Tibial artery (tissue), 4 donors: Measurements from ENCODE around the gene ELP4.
A peak's percentile ranks its signal among the peaks of the same experiment; 100 is the strongest.
"Not testable (repeated sequence)": the region's sequence is repeated elsewhere in the genome, so short reads cannot be mapped to it uniquely, and the experiment has no call there.

Experiments used
- DNase-seq, 2 donors: peaks; one replicate each; pipeline ENCODE4 v3.0.0-alpha.2; 2019
- H3K27ac ChIP-seq, 2 donors: fragments of 200-600 bp; sonication (generic) in 1 of 2; 1 replicate in 1 of 2; 2 replicates in 1 of 2; pipeline ENCODE4 v1.5.1; 2018 to 2019; ENCODE audit warnings: mild to moderate bottlenecking in 1 of 2
- H3K27me3 ChIP-seq, 2 donors: fragments of 200-600 bp; sonication (generic) in 1 of 2; one replicate each; pipeline versions ENCODE4 v1.5.1 to v1.6.0; 2016 to 2019
- H3K36me3 ChIP-seq, 3 donors: fragments of 200-600 bp; sonication (generic) in 2 of 3; one replicate each; pipeline ENCODE4 v1.5.1; 2016 to 2019; ENCODE audit warnings: mild to moderate bottlenecking in 2 of 3
- H3K4me1 ChIP-seq, 4 donors: fragments of 200-600 bp; sonication (generic) in 2 of 4; 1 replicate in 3 of 4; 2 replicates in 1 of 4; pipeline ENCODE4 v1.5.1; 2016 to 2019
- H3K4me3 ChIP-seq, 2 donors: fragments of 200-600 bp; sonication (generic) in 1 of 2; 1 replicate in 1 of 2; 2 replicates in 1 of 2; pipeline ENCODE4 v1.5.1; 2018 to 2019; ENCODE audit warnings: mild to moderate bottlenecking in 2 of 2
- H3K9me3 ChIP-seq, 3 donors: fragments of 200-600 bp; sonication (generic) in 1 of 3; one replicate each; pipeline ENCODE4 v1.5.1; 2016 to 2019
- intact Hi-C: fragments of 100-400 bp; cut with DNase I; formaldehyde crosslinking; loops from one replicate; pipeline ENCODE4 v1.15.0; 2023; ENCODE audit warnings: low total_unique reads
- TF ChIP-seq, protein P1 (sequence below), 2 experiments: fragments of 200-600 bp in 1 of 2; fragments of 450-650 bp in 1 of 2; IDR thresholded peaks; one replicate each; pipeline ENCODE4 v1.5.1; 2017 to 2019; ENCODE audit warnings: antibody characterized with exemption in 2 of 2, mild to moderate bottlenecking in 1 of 2, moderate library complexity in 1 of 2

ELP4 gene

GRCh38 chr11:31479066-31479465 lies 30.5 kb upstream of the ELP4 start:
- H3K27me3 ChIP-seq = no peaks in the 10 kb centered on the region
- no peak overlapping the region for H3K27ac ChIP-seq
- TF ChIP-seq, protein P1, sequence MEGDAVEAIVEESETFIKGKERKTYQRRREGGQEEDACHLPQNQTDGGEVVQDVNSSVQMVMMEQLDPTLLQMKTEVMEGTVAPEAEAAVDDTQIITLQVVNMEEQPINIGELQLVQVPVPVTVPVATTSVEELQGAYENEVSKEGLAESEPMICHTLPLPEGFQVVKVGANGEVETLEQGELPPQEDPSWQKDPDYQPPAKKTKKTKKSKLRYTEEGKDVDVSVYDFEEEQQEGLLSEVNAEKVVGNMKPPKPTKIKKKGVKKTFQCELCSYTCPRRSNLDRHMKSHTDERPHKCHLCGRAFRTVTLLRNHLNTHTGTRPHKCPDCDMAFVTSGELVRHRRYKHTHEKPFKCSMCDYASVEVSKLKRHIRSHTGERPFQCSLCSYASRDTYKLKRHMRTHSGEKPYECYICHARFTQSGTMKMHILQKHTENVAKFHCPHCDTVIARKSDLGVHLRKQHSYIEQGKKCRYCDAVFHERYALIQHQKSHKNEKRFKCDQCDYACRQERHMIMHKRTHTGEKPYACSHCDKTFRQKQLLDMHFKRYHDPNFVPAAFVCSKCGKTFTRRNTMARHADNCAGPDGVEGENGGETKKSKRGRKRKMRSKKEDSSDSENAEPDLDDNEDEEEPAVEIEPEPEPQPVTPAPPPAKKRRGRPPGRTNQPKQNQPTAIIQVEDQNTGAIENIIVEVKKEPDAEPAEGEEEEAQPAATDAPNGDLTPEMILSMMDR (IDR thresholded peaks at IDR 0.05) = no peak
- H3K4me3 ChIP-seq = no peak overlapping the region
- no peak for DNase-seq
- H3K4me1 ChIP-seq = no peaks in the 10 kb centered on the region
- H3K36me3 ChIP-seq = no peaks in the 10 kb centered on the region
- H3K9me3 ChIP-seq = no peaks in the 10 kb centered on the region
- intact Hi-C loops = no loop called here

DNA sequence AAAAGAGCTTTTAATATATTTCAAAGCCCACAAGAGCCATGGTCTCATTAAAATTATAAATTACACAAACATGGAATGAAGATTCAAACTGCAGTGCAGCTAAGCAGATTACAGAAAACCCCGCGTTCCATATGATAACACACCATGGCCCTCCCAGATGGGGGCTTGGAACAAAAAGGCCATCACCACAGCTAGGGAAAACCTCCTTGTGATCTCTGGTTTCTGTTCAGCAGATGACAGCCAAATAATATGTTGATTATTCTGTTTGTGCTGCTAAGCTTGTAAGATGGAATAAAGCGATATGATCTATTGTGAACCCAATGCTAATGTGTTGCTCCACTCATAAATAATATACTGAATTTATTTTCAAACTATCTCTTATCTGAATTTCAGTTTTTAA lies 28.6 kb upstream of the ELP4 start:
- intact Hi-C loops = no loop called here
- TF ChIP-seq, protein P1 (IDR thresholded peaks at IDR 0.05) = no peak

GRCh38 chr11:31484497-31484896 lies 25.1 kb upstream of the ELP4 start:
- TF ChIP-seq, protein P1 (IDR thresholded peaks at IDR 0.05) = no peak
- Histone ChIP-seq H3K27ac (no peak overlapping the region), H3K9me3 (no peaks in the 10 kb centered on the region), H3K36me3 (no peaks in the 10 kb centered on the region), H3K4me3 (no peak overlapping the region), H3K27me3 (no peaks in the 10 kb centered on the region), H3K4me1 (no peaks in the 10 kb centered on the region)
- no peak for DNase-seq
- intact Hi-C loops = no loop called here

More for the DNA sequence above, 28.6 kb upstream of the ELP4 start:
- H3K27ac ChIP-seq = no peak overlapping the region
- no peak overlapping the region for H3K4me3 ChIP-seq
- no peak for DNase-seq
- no peaks in the 10 kb centered on the region for H3K36me3 ChIP-seq
- H3K9me3 ChIP-seq = no peaks in the 10 kb centered on the region
- no peaks in the 10 kb centered on the region for H3K27me3 ChIP-seq
- H3K4me1 ChIP-seq = no peaks in the 10 kb centered on the region

DNA sequence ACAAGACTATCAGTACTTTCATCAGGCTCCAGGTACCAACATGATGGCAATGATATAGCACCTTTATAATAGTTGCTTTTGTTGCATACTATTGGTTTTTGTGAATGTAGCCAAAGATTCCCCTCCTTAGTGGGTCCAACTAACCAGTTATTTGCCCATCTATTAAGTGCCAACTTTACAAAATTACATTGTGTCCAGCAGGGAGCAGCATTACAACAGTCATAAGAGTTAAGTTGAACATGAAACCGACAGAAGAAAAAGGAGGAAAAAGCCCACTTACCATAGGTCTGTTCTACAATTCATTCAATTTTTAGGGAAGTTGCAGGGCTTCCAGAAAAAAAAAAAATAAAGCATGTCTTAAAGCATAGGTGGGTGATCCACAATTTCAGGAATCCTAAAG lies 21.7 kb upstream of the ELP4 start:
- no peak for DNase-seq
- Histone ChIP-seq H3K9me3 (no peaks in the 10 kb centered on the region), H3K27me3 (no peaks in the 10 kb centered on the region), H3K27ac (no peak overlapping the region), H3K4me1 (peaks cover 0 to 5% (median 2%) of the 10 kb centered on the region in 4 donors), H3K36me3 (no peaks in the 10 kb centered on the region), H3K4me3 (no peak overlapping the region)
- TF ChIP-seq, protein P1 (IDR thresholded peaks at IDR 0.05) = peak; percentile 9 to 23
- intact Hi-C loops = no loop called here

- no peaks in the 10 kb centered on the region for H3K9me3 ChIP-seq
- no peak overlapping the region for H3K27ac ChIP-seq
- TF ChIP-seq, protein P1 (IDR thresholded peaks at IDR 0.05) = no peak
- H3K36me3 ChIP-seq = no peaks in the 10 kb centered on the region
- no peak overlapping the region for H3K4me3 ChIP-seq
- peaks cover 0 to 6% (median 2%) of the 10 kb centered on the region in 4 donors for H3K4me1 ChIP-seq
- no peak for DNase-seq
- intact Hi-C loops = no loop called here
- H3K27me3 ChIP-seq = no peaks in the 10 kb centered on the region
These were observed 17.1 kb upstream of the ELP4 start for GRCh38 chr11:31492320-31492913.

DNA sequence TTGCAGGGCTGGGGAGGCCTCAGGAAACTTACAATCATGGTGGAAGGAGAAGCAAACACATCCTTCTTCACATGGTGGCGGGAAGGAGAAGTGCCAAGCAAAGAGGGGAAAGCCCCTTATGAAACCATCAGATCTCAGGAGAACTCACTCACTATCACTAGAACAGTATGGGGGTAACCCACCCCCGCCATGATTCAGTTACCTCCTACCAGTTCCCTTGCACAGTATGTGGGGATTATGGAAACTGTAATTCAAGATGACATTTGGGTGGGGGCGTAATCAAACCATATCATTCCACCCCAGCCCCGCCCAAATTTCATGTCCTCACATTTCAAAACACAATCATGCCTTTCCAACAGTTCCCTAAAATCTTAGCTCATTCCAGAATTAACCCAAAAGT lies 16.3 kb upstream of the ELP4 start:
- Histone ChIP-seq H3K9me3 (no peaks in the 10 kb centered on the region), H3K27ac (no peak overlapping the region), H3K27me3 (no peaks in the 10 kb centered on the region), H3K4me3 (no peak overlapping the region), H3K4me1 (peaks cover 0 to 6% (median 2%) of the 10 kb centered on the region in 4 donors), H3K36me3 (no peaks in the 10 kb centered on the region)
- intact Hi-C loops = no loop called here
- TF ChIP-seq, protein P1 (IDR thresholded peaks at IDR 0.05) = no peak
- no peak for DNase-seq

GRCh38 chr11:31493762-31494161 lies 15.8 kb upstream of the ELP4 start:
- DNase-seq, H3K9me3 ChIP-seq, H3K36me3 ChIP-seq, H3K4me3 ChIP-seq, H3K4me1 ChIP-seq, H3K27ac ChIP-seq, H3K27me3 ChIP-seq, intact Hi-C loops: not testable (repeated sequence)
